Measurements from ENCODE around the gene TRAK2. TPM values are rescaled to one million over a fixed set of nuclear protein-coding genes. Genes with fewer than 3 reads are reported as not detected.
"Not testable (repeated sequence)": the region's sequence is repeated elsewhere in the genome, so short reads cannot be mapped to it uniquely, and the experiment has no call there.

Gene TRAK2
- total and polyA plus RNA-seq, 2 of the 8 experiments (the other 6 are each of a cell fraction or from before 2014, with no cell fraction given), result 4.5 to 15.7 TPM

DNA sequence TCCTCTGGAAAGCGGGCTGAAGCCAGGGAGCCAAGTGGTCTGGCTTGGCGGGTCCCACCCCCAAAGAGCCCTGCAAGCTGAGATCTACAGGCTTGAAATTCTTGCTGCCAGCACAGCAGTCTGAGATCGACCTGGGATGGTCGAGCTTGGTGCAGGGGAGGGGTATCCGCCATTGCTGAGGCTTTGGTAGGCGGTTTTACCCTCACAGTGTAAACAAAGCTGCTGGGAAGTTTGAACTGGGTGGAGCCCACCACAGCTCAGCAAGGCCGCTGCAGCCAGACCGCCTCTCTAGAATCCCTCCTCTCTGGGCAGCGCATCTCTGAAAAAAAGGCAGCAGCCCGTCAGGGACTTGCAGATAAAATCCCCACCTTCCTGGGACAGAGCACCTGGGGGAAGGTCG lies 81.5 kb downstream of the TRAK2 start (continued):
- TF ChIP-seq YY1 (IDR thresholded peaks at IDR 0.05; ENCODE audit: low read depth, low read length), result no peak
- no peak for TF ChIP-seq GTF2F1 (IDR thresholded peaks at IDR 0.05; ENCODE audit: borderline replicate concordance, low read depth, low read length)

- H2BK20ac ChIP-seq (ENCODE audit: low read length); H3K56ac ChIP-seq (replicated peaks; ENCODE audit: insufficient read length, low read depth, low read length); H2BK15ac ChIP-seq (ENCODE audit: low read length); H4K20me1 ChIP-seq (replicated peaks in 1 of 2; ENCODE audit: control insufficient read depth in 1 of 2, insufficient read depth in 2 of 2, low read length in 2 of 2); H2AK5ac ChIP-seq (ENCODE audit: low read depth, low read length); H3K27ac ChIP-seq (ENCODE audit: low read depth, low read length); H3K14ac ChIP-seq (ENCODE audit: insufficient read length); H3K18ac ChIP-seq (ENCODE audit: extremely low read depth, low read length); H3K79me1 ChIP-seq (ENCODE audit: low read depth, low read length); DNase-seq (ENCODE audit: low read depth in 1 of 2, low spot score in 2 of 2); H2BK120ac ChIP-seq (replicated peaks; ENCODE audit: low read depth, low read length); FAIRE-seq; H3K79me2 ChIP-seq (ENCODE audit: control insufficient read depth in 1 of 2, insufficient read depth in 2 of 2, low read length in 2 of 2); H2BK5ac ChIP-seq (ENCODE audit: low read depth, low read length); H3K27me3 ChIP-seq (replicated peaks in 1 of 4; ENCODE audit: control insufficient read depth in 3 of 4, extremely low read depth in 1 of 4, insufficient read depth in 3 of 4, low read length in 3 of 4); H3K23ac ChIP-seq (ENCODE audit: insufficient read length); H3K4ac ChIP-seq (replicated peaks; ENCODE audit: insufficient read length, low read depth, low read length); H3K9ac ChIP-seq (replicated peaks in 1 of 4; ENCODE audit: extremely low read depth in 1 of 4, low read depth in 3 of 4, low read length in 3 of 4); H4K91ac ChIP-seq (replicated peaks; ENCODE audit: insufficient read length, low read length); H3K4me2 ChIP-seq (ENCODE audit: insufficient read depth in 1 of 2, low read depth in 2 of 2, low read length in 2 of 2); H3K36me3 ChIP-seq (ENCODE audit: control insufficient read depth in 2 of 4, insufficient read depth in 4 of 4, low read length in 3 of 4); H3K4me3 ChIP-seq (ENCODE audit: extremely low read depth in 1 of 4, insufficient read depth in 2 of 4, low read depth in 3 of 4, low read length in 4 of 4); H2AFZ ChIP-seq (ENCODE audit: low read length); H3K9me3 ChIP-seq (ENCODE audit: insufficient read depth in 2 of 2, low read depth in 1 of 2, low read length in 1 of 2); H4K5ac ChIP-seq (ENCODE audit: insufficient read length, low read depth, low read length); H3K4me1 ChIP-seq (replicated peaks in 1 of 4; ENCODE audit: control insufficient read depth in 3 of 4, insufficient read depth in 4 of 4, low read length in 3 of 4); H4K8ac ChIP-seq (ENCODE audit: extremely low read depth, insufficient read depth, low read length); H3K23me2 ChIP-seq (ENCODE audit: low read depth, low read length); H2BK12ac ChIP-seq (ENCODE audit: low read depth, low read length): not testable (repeated sequence)
- ChIA-PET POLR2A (ENCODE audit: partially characterized antibody) (interaction anchor here (0.6 to 1.0 kb wide), 2 partner anchors 12 to 86 kb away, joined by 3 to 4 read pairs; partner anchors contain the start of gene FLACC1), CTCF (ENCODE audit: partially characterized antibody) (interaction anchor here (1.0 to 4.0 kb wide), 7 partner anchors 12 to 137 kb away, joined by 3 to 13 read pairs (median 4); partner anchors contain the start of gene FLACC1)
- WGBS, 2 experiments (ENCODE audit: extremely low coverage in 1 of 2, insufficient coverage in 1 of 2, insufficient read length in 1 of 2, insufficient replicate concordance in 2 of 2, low coverage in 1 of 2, low lambda C conversion rate in 2 of 2, missing lambda C conversion rate in 1 of 2), result 81% methylated on average over 8 of the region's 8 CpGs; no CpG with 5 or more reads in 1 of the 2 experiments
Measured at GRCh38 chr2:201369318-201369717, 81.9 kb downstream of the TRAK2 start.

Data from H1 (cell line).